ENCODE results near the gene AIFM3.
A peak's percentile ranks its signal among the peaks of the same experiment; 100 is the strongest.

Gene AIFM3

DNA sequence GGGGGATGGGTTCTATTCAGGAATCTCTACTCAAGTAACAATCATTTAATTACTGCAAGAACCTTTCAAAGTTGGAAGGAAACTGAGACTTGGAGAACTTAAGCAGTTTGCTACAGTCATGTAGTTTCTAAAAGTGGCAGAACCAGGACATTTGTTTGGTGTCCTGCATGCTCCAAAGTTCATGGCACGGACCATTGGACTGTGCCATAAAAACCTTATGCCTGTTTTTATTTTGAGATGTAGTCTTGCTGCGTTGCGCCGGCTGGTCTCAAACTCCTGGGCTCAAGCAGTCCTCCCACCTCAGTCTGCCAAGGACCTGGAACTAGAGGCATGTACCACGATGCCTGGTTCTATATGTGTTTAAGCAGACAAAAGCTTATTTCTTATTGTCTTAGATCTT is 18.6 kb upstream of the AIFM3 start:
- H3K27me3 Mint-ChIP-seq = no peaks in the 10 kb centered on the region
- no peak overlapping the region for H3K4me3 Mint-ChIP-seq
- ATAC-seq (replicated peaks) (no peak), DNase-seq (no peak)
- H3K27ac Mint-ChIP-seq = no peak overlapping the region
- H3K9me3 Mint-ChIP-seq = no peaks in the 10 kb centered on the region
- peaks cover 12 to 30% of the 10 kb centered on the region in 2 donors for H3K4me1 Mint-ChIP-seq
- peaks cover 17 to 33% of the 10 kb centered on the region in 2 donors for H3K36me3 Mint-ChIP-seq

DNA sequence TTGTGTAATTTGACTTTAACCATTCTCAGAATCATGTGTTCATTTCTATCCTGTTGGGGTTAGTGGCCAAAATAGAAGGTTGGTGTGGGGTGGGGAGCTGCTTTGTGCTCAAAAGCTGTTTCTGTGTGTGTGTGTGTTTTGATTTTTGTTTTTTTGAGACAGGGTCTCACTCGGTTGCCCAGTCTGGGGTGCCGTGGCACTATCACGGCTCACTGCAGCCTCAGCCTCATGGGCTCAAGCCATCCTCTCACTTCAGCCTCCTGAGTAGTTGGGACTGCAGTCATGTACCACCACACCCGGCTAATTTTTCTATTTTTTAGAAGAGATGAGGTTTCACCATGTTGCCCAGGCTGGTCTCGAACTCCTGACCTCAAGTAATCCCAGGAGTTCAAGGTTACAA is 18.1 kb upstream of the AIFM3 start:
- peaks cover 9 to 25% of the 10 kb centered on the region in 2 donors for H3K4me1 Mint-ChIP-seq
- H3K36me3 Mint-ChIP-seq = peaks cover 17 to 34% of the 10 kb centered on the region in 2 donors
- no peak for DNase-seq
- H3K4me3 Mint-ChIP-seq = no peak overlapping the region
- no peaks in the 10 kb centered on the region for H3K27me3 Mint-ChIP-seq
- ATAC-seq (replicated peaks) = no peak
- no peaks in the 10 kb centered on the region for H3K9me3 Mint-ChIP-seq
- no peak overlapping the region for H3K27ac Mint-ChIP-seq

DNA sequence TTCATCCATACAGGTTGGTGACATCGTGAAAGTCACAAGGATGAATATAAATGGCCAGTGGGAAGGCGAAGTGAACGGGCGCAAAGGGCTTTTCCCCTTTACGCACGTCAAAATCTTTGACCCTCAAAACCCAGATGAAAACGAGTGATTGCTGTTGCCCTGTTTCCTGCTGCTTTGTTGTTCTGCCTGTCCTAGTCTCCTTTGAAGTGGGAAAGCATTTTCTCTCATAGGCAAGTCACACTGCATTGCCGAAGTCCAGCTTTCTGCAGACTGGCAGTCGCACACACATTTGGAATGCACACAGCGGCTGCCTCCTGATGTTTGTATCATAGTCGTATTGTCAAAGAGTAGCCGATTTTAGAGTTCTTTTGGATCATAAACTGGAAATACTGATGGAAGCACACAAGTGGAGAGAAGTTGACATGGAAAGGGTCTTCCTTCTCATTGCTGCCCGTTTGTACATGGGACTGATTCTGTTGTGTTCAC is 17.3 kb upstream of the AIFM3 start:
- Mint-ChIP-seq H3K27me3 (no peaks in the 10 kb centered on the region), H3K4me3 (no peak overlapping the region), H3K27ac (no peak overlapping the region), H3K4me1 (peaks cover 10 to 17% of the 10 kb centered on the region in 2 donors), H3K36me3 (peaks cover 22 to 37% of the 10 kb centered on the region in 2 donors), H3K9me3 (no peaks in the 10 kb centered on the region)
- no peak for DNase-seq
- ATAC-seq (replicated peaks) = no peak

DNA sequence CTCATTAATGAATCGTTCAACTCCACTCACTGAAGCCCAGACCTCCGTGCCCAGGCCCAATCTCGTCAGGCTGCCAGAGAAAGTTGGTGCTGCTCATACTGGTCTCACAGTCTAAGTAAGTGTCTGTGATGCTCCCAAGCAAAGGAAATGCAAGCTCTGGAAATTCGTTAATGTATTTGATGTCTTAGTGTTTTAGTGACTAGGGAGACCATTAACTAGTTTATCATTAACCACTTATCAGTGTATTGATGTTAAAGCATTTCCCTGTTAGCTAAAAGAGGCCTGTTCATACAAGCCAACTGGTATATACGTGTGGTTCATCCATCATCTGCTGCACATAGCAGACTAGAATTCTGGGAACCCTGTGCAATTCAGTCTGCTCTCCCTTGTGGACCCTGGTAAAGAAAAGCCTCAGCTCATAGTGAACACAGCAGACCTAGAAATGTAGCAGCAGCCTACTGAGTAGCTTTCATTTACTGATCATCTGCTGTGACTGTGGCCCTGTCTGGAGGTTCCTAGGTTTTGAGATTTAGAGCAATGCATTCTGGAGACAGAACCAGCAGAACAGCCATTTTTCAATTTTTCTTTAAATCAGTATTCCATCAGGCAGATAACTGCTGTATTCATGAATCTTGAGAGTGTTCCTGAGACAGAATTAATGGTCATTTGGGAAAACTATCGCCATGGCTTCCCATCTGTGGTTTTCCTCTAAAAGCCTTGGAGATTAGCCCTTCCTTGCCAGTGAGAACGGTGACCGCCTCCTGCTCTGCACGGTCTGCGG is 15.7 kb upstream of the AIFM3 start:
- no peak overlapping the region for H3K27ac Mint-ChIP-seq
- ATAC-seq (replicated peaks) (no peak), DNase-seq (no peak)
- H3K4me1 Mint-ChIP-seq = peaks cover 4 to 7% of the 10 kb centered on the region in 2 donors
- peaks cover 2 to 3% of the 10 kb centered on the region in 2 donors for H3K27me3 Mint-ChIP-seq
- peaks cover 22 to 32% of the 10 kb centered on the region in 2 donors for H3K36me3 Mint-ChIP-seq
- H3K4me3 Mint-ChIP-seq = no peak overlapping the region
- H3K9me3 Mint-ChIP-seq = no peaks in the 10 kb centered on the region

DNA sequence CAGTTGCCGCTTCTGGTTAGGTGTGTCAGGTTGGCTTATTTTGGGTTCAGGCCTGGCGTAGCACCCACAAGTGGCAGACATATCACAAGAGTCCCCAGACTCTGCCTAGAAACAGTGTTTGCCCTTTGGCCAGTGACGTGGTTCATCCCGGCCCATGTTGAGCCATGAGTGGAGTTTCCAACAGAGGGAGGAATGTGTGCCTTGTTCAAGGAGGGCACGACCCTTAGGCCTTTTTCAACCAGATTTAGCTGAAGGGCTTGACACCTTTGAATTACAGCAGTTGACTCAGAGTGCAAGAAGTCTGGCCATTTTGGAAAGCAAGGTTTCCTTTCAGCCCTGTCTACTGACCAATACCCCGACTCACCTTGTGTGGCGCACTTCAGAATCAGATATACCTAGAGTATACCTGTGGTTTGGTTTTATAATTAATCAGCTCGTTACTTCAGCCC is 15.1 kb upstream of the AIFM3 start:
- Mint-ChIP-seq H3K27ac (no peak overlapping the region), H3K27me3 (peaks cover 5% of the 10 kb centered on the region in 2 donors), H3K4me1 (peaks cover 7 to 9% of the 10 kb centered on the region in 2 donors), H3K4me3 (no peak overlapping the region), H3K36me3 (peaks cover 22 to 29% of the 10 kb centered on the region in 2 donors), H3K9me3 (no peaks in the 10 kb centered on the region)
- ATAC-seq (replicated peaks) = no peak
- DNase-seq = no peak

DNA sequence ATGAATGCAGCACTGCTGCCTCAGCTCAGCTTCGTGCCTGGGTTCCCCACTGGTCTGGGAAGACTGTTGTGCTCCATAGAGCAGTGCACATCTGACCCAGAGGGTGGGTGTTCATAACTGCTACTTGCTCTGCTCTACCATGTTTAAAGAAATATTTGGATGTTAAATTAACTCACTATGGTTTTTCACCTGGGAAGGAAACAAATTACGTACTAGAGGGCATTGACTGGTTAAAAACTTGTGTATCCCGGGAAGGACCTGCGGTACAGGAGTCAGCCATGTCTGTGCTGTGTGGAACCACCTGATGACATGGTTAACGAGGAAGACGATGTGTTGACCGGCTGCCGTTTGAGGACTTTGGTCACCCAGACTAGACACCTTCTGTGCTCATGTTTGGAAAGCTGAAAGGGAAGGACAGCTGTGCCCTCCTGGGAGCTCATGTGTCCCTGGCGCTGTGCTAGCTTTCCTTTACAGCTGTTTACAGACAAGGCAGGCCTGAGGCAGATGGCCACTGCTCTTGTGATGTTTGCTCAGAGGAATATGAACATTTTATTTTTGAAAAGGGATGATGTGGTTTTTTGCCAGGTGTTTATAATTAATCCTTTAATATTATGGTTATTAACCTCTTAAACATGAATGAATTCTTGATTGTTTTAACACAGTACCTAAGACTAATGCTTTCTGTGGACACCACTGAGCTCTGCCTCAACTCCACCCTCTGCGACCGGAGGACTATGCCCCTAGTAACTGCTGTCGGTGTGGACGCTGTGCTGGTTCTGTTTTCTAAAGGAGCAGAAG is 14.3 kb upstream of the AIFM3 start:
- H3K36me3 Mint-ChIP-seq = peaks cover 22 to 29% of the 10 kb centered on the region in 2 donors
- H3K27ac Mint-ChIP-seq = no peak overlapping the region

DNA sequence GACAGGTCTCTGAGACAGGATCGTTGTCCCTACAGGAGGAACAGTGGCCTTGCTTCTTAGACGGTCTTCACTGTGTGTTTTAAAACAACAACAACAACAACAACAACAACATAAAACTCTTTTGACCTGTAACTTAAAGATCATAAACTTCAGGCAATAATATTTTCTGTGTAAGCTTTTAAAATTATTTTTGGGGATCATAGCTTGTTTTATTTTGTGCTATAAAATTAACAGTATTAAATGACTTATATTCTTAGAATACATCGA is 13.8 kb upstream of the AIFM3 start:
- Mint-ChIP-seq H3K4me1 (peaks cover 12 to 20% of the 10 kb centered on the region in 2 donors), H3K4me3 (no peak overlapping the region), H3K36me3 (peaks cover 22 to 32% of the 10 kb centered on the region in 2 donors), H3K27ac (no peak overlapping the region), H3K9me3 (no peaks in the 10 kb centered on the region), H3K27me3 (peaks cover 10 to 12% of the 10 kb centered on the region in 2 donors)
- no peak for ATAC-seq (replicated peaks)
- DNase-seq = no peak

More for the DNA sequence above, 14.3 kb upstream of the AIFM3 start:
- ATAC-seq (replicated peaks) (no peak), DNase-seq (no peak)
- H3K4me1 Mint-ChIP-seq = peaks cover 9 to 15% of the 10 kb centered on the region in 2 donors
- H3K4me3 Mint-ChIP-seq = no peak overlapping the region
- no peaks in the 10 kb centered on the region for H3K9me3 Mint-ChIP-seq
- peaks cover 5 to 6% of the 10 kb centered on the region in 2 donors for H3K27me3 Mint-ChIP-seq

DNA sequence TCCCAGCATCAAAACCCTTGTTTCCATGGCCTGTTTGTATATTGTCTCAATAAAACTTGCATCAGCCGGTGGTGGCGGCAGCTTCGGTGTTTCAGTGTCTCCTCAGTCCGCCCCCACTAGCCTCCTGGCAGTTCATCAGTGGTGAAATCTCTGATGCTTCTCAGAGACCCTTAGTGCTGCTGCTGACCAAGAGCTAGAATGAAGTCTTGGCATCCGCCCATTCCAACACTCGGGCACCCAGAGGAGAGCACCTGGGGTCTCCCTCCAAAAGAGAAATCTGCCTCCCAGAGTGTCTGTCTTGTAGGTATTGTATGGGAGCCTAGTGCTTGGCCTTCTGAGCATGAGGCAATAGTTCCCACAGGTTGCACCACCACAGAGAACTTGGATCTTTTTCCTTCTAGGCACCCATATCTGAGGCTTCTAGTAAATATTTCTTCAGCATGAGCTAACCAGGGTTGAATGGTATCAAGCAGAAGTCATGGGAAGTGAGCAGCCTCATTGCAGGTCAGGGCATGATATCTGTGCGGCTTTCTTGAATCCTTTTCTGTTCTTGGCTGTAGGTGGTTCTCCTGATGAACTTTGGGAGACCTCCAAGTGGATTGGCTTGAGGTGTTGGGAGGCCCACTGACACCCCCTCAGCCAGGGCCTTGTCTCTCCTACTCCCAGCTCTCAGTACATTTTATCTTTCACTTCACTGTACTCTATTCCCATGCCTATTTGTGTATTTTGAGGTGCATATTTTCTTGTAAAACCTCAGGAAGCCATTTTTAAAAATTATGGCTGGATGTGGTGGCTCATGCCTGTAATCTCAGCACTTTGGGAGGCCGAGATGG is 13.2 kb upstream of the AIFM3 start:
- Mint-ChIP-seq H3K36me3 (peaks cover 21 to 32% of the 10 kb centered on the region in 2 donors), H3K4me1 (peaks cover 12 to 22% of the 10 kb centered on the region in 2 donors), H3K27me3 (peaks cover 11 to 18% of the 10 kb centered on the region in 2 donors), H3K4me3 (no peak overlapping the region), H3K27ac (peak overlapping the region; percentile 47), H3K9me3 (no peaks in the 10 kb centered on the region)
- ATAC-seq (replicated peaks) = no peak
- DNase-seq = no peak

DNA sequence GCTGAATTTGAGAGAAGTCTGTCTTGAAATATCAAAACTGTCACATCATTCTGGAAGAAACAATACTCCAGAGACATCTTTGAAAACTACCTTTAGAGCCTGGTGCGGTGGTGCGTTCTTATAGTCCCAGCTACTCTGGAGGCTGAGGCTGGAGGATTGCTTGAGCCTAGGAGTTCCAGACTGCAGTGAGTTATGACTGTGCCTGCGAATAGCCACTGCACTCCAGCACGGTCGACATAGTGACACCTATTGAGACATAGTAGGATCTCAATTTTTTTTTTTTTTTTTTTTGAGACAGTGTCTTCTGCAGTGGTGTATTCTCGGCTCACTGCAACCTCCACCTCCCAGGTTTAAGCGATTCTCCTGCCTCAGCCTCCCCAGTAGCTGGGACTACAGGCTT is 11.5 kb upstream of the AIFM3 start:
- H3K36me3 Mint-ChIP-seq = peaks cover 11 to 23% of the 10 kb centered on the region in 2 donors
- H3K27me3 Mint-ChIP-seq = peaks cover 17 to 26% of the 10 kb centered on the region in 2 donors
- H3K27ac Mint-ChIP-seq = no peak overlapping the region
- DNase-seq = no peak
- peaks cover 12 to 26% of the 10 kb centered on the region in 2 donors for H3K4me1 Mint-ChIP-seq
- H3K9me3 Mint-ChIP-seq = no peaks in the 10 kb centered on the region
- H3K4me3 Mint-ChIP-seq = no peak overlapping the region
- ATAC-seq (replicated peaks) = peak in 1 of 2 donors; percentile 17

DNA sequence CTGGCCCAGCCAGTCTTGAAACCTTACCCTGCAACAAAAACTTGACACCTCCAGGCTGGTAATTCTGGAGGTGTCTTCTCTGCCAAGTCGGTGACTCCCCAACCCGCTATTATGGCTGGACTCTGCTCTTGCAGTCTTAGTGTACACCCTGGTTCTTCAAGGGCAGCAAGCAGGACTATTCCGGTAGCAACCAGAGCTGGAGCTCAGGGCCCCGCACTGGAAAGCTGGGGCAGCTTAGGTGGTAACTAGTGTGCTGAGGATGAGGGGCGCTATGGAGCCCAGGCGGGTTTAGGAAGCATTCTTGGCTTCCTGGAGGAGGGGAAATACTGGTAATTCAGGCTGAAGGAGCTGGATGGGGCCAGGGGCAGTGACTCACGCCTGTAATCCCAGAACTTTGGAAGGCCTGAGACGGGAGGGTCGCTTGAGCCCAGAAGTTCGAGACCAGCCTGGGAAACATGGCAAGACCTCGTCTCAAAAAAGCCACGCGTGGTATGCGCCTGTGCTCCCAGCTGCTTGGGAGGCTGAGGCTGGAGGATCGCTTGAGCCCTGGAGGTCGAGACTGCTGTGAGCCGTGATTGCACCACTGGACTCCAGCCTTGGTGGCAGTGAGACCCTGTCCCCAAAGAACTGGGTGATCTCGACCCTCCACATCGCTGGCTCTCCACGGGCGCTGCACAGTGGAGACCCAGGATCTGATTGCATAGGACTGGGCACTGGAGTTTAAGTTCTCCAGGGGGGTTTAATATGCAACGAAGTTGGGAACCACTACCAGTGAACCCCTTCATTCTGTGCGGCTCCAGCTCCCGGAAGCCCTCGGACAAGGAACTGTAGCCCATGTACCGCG is 10.6 kb upstream of the AIFM3 start:
- peaks cover 12 to 28% of the 10 kb centered on the region in 2 donors for H3K4me1 Mint-ChIP-seq
- H3K9me3 Mint-ChIP-seq = no peaks in the 10 kb centered on the region
- ATAC-seq (replicated peaks) (peak in 1 of 2 donors; percentile 22), DNase-seq (no peak)
- peak overlapping the region; percentile 83 to 85 for H3K4me3 Mint-ChIP-seq
- H3K27ac Mint-ChIP-seq = peak overlapping the region; percentile 75
- H3K36me3 Mint-ChIP-seq = peaks cover 11 to 17% of the 10 kb centered on the region in 2 donors
- H3K27me3 Mint-ChIP-seq = peaks cover 17 to 29% of the 10 kb centered on the region in 2 donors

DNA sequence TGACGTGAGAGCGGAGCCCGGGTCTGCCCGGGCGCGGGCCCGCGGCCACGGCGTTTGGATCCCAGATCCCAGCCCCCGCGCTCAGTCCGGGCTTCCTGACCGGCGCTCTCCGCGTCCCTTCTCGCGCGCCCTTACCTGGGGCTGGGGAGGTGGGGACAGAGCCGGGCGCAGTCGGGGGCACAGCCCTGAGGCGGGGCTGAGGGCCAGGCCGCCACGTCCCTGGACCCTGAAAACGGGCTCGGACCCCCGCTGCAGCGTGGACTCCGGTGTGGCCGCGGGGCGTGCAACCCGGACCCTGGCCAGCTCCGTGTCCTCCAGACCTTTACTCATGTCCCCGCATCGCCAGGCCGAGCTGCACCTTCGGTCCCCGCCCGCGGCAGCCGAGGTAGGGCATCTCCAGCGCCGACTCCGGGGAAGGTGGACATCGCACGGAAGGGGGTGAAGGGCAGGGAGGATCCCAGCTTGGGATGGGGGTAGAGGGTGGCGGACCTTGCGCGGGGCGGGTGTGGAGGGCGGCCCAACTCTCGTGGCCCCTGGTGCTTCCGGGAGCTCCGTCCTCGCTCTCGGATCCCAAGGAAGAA is 9.9 kb upstream of the AIFM3 start:
- peaks cover 17 to 29% of the 10 kb centered on the region in 2 donors for H3K27me3 Mint-ChIP-seq
- ATAC-seq (replicated peaks) = peak; percentile 30 to 31
- no peaks in the 10 kb centered on the region for H3K9me3 Mint-ChIP-seq
- no peak for DNase-seq
- H3K36me3 Mint-ChIP-seq = peaks cover 8 to 17% of the 10 kb centered on the region in 2 donors
- H3K27ac Mint-ChIP-seq = no peak overlapping the region
- peaks cover 17 to 35% of the 10 kb centered on the region in 2 donors for H3K4me1 Mint-ChIP-seq
- H3K4me3 Mint-ChIP-seq = peak overlapping the region; percentile 83 to 85

DNA sequence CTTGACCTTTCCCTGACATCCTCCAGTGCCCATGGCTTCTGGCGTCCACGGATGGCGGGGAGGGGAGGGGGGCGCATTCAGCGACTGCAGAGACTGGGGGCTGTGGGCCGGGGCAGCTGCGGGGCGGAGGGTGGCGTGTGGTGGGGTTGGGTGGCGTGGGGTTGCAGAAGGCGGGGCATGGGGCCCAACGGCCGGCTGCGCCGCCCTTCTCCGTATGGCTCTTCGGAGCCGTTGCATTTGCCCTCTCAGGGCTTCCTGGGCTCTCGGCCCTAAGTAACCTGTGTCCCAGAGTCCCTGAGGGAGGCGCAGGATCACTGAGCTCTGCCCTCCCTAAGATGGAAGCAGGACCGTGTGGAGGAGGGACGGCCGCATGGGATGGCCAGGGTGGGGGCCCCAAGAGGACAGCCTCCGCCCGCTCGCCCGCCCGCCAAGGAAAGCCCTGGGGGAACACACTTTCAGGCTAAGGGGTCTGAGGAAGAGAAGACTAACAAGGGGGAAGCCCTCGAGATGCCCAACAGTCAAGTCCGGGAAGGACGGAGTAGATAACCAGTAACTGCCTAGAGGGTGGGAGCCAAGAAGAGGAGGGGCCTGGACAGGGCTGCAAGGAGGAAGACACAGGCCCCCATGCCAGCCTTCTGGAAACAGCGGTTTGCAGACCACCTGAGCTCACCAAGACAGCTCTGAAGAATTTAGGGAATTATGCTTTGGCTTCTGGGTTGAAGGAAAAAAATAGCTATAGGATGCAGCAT is 9.2 kb upstream of the AIFM3 start:
- H3K27me3 Mint-ChIP-seq = peaks cover 17 to 32% of the 10 kb centered on the region in 2 donors
- H3K4me1 Mint-ChIP-seq = peaks cover 17 to 35% of the 10 kb centered on the region in 2 donors
- H3K27ac Mint-ChIP-seq = peak overlapping the region; percentile 57
- H3K36me3 Mint-ChIP-seq = peaks cover 5 to 13% of the 10 kb centered on the region in 2 donors
- DNase-seq = no peak
- ATAC-seq (replicated peaks) = peak; percentile 68 to 72
- no peaks in the 10 kb centered on the region for H3K9me3 Mint-ChIP-seq
- peak overlapping the region; percentile 83 to 85 for H3K4me3 Mint-ChIP-seq
